Measurements from ENCODE around the gene N4BP3. TPM values are rescaled to one million over a fixed set of nuclear protein-coding genes. Genes with fewer than 3 reads are reported as not detected.

The N4BP3 gene, protein sequence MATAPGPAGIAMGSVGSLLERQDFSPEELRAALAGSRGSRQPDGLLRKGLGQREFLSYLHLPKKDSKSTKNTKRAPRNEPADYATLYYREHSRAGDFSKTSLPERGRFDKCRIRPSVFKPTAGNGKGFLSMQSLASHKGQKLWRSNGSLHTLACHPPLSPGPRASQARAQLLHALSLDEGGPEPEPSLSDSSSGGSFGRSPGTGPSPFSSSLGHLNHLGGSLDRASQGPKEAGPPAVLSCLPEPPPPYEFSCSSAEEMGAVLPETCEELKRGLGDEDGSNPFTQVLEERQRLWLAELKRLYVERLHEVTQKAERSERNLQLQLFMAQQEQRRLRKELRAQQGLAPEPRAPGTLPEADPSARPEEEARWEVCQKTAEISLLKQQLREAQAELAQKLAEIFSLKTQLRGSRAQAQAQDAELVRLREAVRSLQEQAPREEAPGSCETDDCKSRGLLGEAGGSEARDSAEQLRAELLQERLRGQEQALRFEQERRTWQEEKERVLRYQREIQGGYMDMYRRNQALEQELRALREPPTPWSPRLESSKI
- 1 to 10 TPM in 2 of 3 donors, under 1 TPM in 1; 0.32 to 9.8 (median 4.9) TPM for total RNA-seq

DNA sequence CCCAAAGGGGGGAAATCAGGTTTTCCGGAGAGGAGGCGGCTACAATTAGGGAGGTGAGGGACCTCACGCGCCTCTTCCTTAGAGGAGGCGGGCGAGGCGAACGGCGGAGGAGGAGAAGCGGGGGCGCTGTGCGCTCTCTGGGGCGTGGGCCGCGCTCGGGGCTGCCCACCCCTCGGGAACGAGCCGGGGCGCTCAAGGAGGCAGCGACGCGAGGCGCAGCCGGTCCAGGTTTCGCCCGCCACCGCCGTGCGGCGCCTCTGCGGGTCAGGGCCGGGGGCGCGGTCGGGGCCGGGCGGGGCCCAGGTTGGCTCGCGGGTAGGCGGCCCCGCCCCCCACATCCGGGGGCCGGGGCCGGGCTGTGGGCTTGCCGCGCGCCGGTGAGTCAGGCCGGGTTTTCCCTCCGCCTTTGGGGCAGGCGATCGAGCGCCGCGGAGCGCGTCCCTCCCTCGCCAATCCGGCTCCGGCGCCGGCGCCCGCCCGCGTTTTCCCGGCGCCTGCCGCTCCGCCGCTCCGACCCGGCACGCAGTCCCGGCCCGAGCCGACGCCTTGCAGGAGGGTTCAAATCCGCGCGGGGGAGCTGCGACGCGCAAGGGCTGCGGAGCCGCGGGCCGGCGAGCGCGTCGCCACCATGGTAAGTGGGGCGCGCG is at the start of gene N4BP3:
TSS of gene N4BP3 (plus strand) at position 392 of the 647 bp plus-strand sequence. CDS start 6,052 bp downstream, outside the sequence.
- H3K4me1 ChIP-seq, result peaks cover 0 to 20% of the 10 kb centered on the region in 2 donors
- H3K9me3 ChIP-seq, result no peaks in the 10 kb centered on the region
- H3K27ac ChIP-seq, result peak within 1 kb of the TSS; percentile 79 to 87
- H3K27me3 ChIP-seq, result peaks cover 0 to 3% of the 10 kb centered on the region in 2 donors
- TF ChIP-seq POLR2AphosphoS5 (IDR thresholded peaks at IDR 0.05), result no peak
- TF ChIP-seq POLR2A (IDR thresholded peaks at IDR 0.05), result no peak
- TF ChIP-seq, protein P1, sequence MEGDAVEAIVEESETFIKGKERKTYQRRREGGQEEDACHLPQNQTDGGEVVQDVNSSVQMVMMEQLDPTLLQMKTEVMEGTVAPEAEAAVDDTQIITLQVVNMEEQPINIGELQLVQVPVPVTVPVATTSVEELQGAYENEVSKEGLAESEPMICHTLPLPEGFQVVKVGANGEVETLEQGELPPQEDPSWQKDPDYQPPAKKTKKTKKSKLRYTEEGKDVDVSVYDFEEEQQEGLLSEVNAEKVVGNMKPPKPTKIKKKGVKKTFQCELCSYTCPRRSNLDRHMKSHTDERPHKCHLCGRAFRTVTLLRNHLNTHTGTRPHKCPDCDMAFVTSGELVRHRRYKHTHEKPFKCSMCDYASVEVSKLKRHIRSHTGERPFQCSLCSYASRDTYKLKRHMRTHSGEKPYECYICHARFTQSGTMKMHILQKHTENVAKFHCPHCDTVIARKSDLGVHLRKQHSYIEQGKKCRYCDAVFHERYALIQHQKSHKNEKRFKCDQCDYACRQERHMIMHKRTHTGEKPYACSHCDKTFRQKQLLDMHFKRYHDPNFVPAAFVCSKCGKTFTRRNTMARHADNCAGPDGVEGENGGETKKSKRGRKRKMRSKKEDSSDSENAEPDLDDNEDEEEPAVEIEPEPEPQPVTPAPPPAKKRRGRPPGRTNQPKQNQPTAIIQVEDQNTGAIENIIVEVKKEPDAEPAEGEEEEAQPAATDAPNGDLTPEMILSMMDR (IDR thresholded peaks at IDR 0.05), result no peak
- intact Hi-C loops (cut with DNase I; ENCODE audit: low total_unique reads), result no loop called here
- peak within 1 kb of the TSS; percentile 30 to 76 (median 68) for H3K4me3 ChIP-seq
- no peaks in the 10 kb centered on the region for H3K36me3 ChIP-seq
- DNase-seq (ENCODE audit: low spot score in 2 of 2), result peak; percentile 52 to 85

DNA sequence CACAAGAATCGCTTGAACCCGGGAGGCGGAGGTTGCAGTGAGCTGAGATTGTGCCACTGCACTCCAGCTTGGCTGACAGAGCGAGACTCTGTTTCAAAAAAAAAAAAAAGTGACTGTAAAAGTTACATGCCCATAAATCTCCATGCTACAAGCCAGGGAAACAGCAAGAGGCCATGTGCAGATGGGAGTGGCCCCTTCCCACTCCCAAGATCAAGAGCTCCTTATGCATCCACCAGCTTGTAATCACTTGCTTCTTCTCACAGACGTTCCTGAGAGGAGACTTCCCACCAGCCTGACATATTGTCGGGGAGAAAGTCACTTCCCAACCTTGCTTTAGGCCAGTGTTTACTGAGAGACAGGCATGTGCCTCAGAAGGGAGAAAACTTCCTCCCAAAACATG is 45.6 kb upstream of the N4BP3 start:
- H3K27ac ChIP-seq, result no peak overlapping the region
- no peaks in the 10 kb centered on the region for H3K27me3 ChIP-seq
- no peak for DNase-seq (ENCODE audit: low spot score in 2 of 2)
- no peaks in the 10 kb centered on the region for H3K36me3 ChIP-seq
- TF ChIP-seq, protein P1 (IDR thresholded peaks at IDR 0.05), result no peak
- TF ChIP-seq POLR2A (IDR thresholded peaks at IDR 0.05) (no peak), POLR2AphosphoS5 (IDR thresholded peaks at IDR 0.05) (no peak)
- H3K4me3 ChIP-seq, result no peak overlapping the region
- H3K4me1 ChIP-seq, result no peaks in the 10 kb centered on the region
- H3K9me3 ChIP-seq, result no peaks in the 10 kb centered on the region
- intact Hi-C loops (cut with DNase I; ENCODE audit: low total_unique reads), result no loop called here

DNA sequence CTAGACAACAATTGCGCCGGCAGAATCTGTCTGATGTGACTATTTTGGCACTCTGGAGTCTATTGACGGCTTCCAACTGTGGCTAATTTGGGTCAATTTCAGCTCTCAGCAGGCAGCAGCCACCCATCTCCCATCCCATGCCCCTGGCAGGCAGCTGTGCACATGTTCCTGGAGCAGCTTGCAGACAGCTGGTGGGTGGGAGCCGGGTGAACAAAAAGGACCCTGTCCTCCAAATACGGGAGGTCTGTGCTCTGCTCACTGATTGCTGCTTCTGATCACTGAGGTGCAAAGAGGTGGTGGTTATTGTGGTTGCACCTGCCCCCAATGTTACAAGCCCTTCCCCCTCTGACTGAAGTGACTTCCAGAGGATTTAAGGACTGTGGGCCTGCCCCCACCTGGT is 45.0 kb upstream of the N4BP3 start:
- no peaks in the 10 kb centered on the region for H3K4me1 ChIP-seq
- no peak overlapping the region for H3K4me3 ChIP-seq
- TF ChIP-seq, protein P1 (IDR thresholded peaks at IDR 0.05), result no peak
- TF ChIP-seq POLR2AphosphoS5 (IDR thresholded peaks at IDR 0.05) (no peak), POLR2A (IDR thresholded peaks at IDR 0.05) (no peak)
- no peak overlapping the region for H3K27ac ChIP-seq
- no peaks in the 10 kb centered on the region for H3K27me3 ChIP-seq
- no peaks in the 10 kb centered on the region for H3K9me3 ChIP-seq
- H3K36me3 ChIP-seq, result no peaks in the 10 kb centered on the region
- intact Hi-C loops (cut with DNase I; ENCODE audit: low total_unique reads), result no loop called here
- no peak for DNase-seq (ENCODE audit: low spot score in 2 of 2)

DNA sequence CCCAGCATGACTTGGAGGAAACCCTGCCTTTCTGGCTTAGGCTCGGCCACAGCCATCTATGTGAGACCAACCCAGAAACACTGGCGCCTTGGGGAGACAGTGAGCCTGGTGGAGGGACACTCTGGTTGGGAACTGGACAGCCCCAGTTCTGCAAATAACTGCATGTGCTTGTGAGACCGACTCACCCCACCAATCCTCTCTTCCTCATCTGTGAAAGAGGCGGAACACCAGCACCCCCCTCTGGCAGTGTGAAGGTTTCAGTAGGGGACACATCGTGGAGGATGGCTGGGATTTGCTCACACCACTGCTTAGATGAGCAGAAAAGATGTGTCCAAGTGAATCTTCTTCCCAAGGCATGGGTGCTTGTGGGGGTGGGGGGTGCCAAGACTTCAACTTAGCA is 43.4 kb upstream of the N4BP3 start:
- intact Hi-C loops (cut with DNase I; ENCODE audit: low total_unique reads), result loop anchor here (10.0 kb wide), 1 partner anchor 75 kb away; no protein-coding TSS in a partner anchor
- TF ChIP-seq, protein P1 (IDR thresholded peaks at IDR 0.05), result no peak
- H3K27ac ChIP-seq, result no peak overlapping the region
- no peaks in the 10 kb centered on the region for H3K4me1 ChIP-seq
- H3K36me3 ChIP-seq, result no peaks in the 10 kb centered on the region
- H3K9me3 ChIP-seq, result no peaks in the 10 kb centered on the region
- no peak for DNase-seq (ENCODE audit: low spot score in 2 of 2)
- H3K4me3 ChIP-seq, result no peak overlapping the region
- H3K27me3 ChIP-seq, result no peaks in the 10 kb centered on the region

DNA sequence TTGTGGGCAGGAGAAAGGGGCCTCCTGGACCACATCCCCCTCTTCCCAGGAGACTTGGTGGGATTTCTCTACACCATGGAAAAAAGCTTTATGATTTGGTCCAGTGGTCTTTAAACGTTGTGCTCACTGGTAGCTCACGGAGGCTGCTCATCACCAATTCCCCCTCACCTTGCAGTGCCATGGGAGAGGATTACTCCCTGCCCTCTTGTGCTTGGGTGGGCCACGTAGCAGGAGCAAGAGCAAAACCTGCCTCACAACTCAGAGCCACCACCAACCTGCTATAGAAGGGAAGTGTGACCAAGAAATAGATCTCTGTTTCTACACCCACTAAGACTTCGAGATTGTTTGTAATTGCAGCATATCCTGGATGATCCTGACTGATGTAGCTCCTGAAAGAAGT is 42.2 kb upstream of the N4BP3 start:
- DNase-seq (ENCODE audit: low spot score in 2 of 2), result no peak
- H3K4me1 ChIP-seq, result no peaks in the 10 kb centered on the region
- intact Hi-C loops (cut with DNase I; ENCODE audit: low total_unique reads), result loop anchor here (10.0 kb wide), 1 partner anchor 74 kb away; no protein-coding TSS in a partner anchor
- H3K9me3 ChIP-seq, result no peaks in the 10 kb centered on the region
- TF ChIP-seq POLR2AphosphoS5 (IDR thresholded peaks at IDR 0.05), result no peak
- TF ChIP-seq, protein P1 (IDR thresholded peaks at IDR 0.05), result no peak
- H3K27me3 ChIP-seq, result peaks cover 0 to 7% of the 10 kb centered on the region in 2 donors
- H3K27ac ChIP-seq, result no peak overlapping the region
- no peaks in the 10 kb centered on the region for H3K36me3 ChIP-seq
- H3K4me3 ChIP-seq, result no peak overlapping the region
